ENCODE measurements around the gene PDE4D.

Gene PDE4D

GRCh38 chr5:59040804-59041201 lies 852.7 kb downstream of the PDE4D start:
- DNase-seq (ENCODE audit: low read depth in 2 of 2) = no peak

GRCh38 chr5:59040024-59040803 lies 853.3 kb downstream of the PDE4D start:
- DNase-seq (ENCODE audit: low read depth in 2 of 2) = no peak

GRCh38 chr5:59039296-59040023 lies 854.1 kb downstream of the PDE4D start:
- DNase-seq (ENCODE audit: low read depth in 2 of 2) = peak; percentile 72 to 81

GRCh38 chr5:59038798-59039295 lies 854.7 kb downstream of the PDE4D start:
- no peak for DNase-seq (ENCODE audit: low read depth in 2 of 2)

GRCh38 chr5:59037941-59038797 lies 855.4 kb downstream of the PDE4D start:
- DNase-seq (ENCODE audit: low read depth in 2 of 2) = no peak

- DNase-seq (ENCODE audit: low read depth in 2 of 2) = no peak
Measured at GRCh38 chr5:59037453-59037852, 856.1 kb downstream of the PDE4D start.

GRCh38 chr5:59037041-59037440 lies 856.5 kb downstream of the PDE4D start:
- DNase-seq (ENCODE audit: low read depth in 2 of 2) = no peak

- no peak for DNase-seq (ENCODE audit: low read depth in 2 of 2)
Measured at GRCh38 chr5:59036274-59036961, 857.1 kb downstream of the PDE4D start.

GRCh38 chr5:59035681-59036080 lies 857.8 kb downstream of the PDE4D start:
- no peak for DNase-seq (ENCODE audit: low read depth in 2 of 2)

- no peak for DNase-seq (ENCODE audit: low read depth in 2 of 2)
Measured at GRCh38 chr5:59034498-59035186, 858.9 kb downstream of the PDE4D start.

- DNase-seq (ENCODE audit: low read depth in 2 of 2) = no peak
Measured at GRCh38 chr5:59027145-59027907, 866.2 kb downstream of the PDE4D start.

GRCh38 chr5:59025734-59026133 lies 867.8 kb downstream of the PDE4D start:
- DNase-seq (ENCODE audit: low read depth in 2 of 2) = no peak

- no peak for DNase-seq (ENCODE audit: low read depth in 2 of 2)
Measured at GRCh38 chr5:59021837-59022514, 871.5 kb downstream of the PDE4D start.

- DNase-seq (ENCODE audit: low read depth in 2 of 2) = no peak
Measured at GRCh38 chr5:59021286-59021673, 872.2 kb downstream of the PDE4D start.

- no peak for DNase-seq (ENCODE audit: low read depth in 2 of 2)
Measured at GRCh38 chr5:59020611-59021285, 872.8 kb downstream of the PDE4D start.

GRCh38 chr5:59019078-59019477 lies 874.4 kb downstream of the PDE4D start:
- DNase-seq (ENCODE audit: low read depth in 2 of 2) = no peak

- no peak for DNase-seq (ENCODE audit: low read depth in 2 of 2)
Measured at GRCh38 chr5:59016925-59017324, 876.6 kb downstream of the PDE4D start.

GRCh38 chr5:59008816-59009473 lies 884.6 kb downstream of the PDE4D start:
- DNase-seq (ENCODE audit: low read depth in 2 of 2) = no peak
